ENCODE results near the gene RAPGEF2. TPM values are rescaled to one million over a fixed set of nuclear protein-coding genes. Genes with fewer than 3 reads are reported as not detected.

RAPGEF2 gene
- total RNA-seq, 6 experiments from 2014 or later: 22.2 to 36.4 (median 31.5) TPM

- Mint-ChIP-seq H3K9me3 (no peaks in the 10 kb centered on the region), H3K4me1 (ENCODE audit: low read depth) (peaks cover 57% of the 10 kb centered on the region), H3K4me3 (no peak overlapping the region), H3K27ac (no peak overlapping the region), H3K36me3 (ENCODE audit: low read depth) (peaks cover 25% of the 10 kb centered on the region), H3K27me3 (ENCODE audit: insufficient read depth) (peaks cover 2% of the 10 kb centered on the region; the same call in 1 of the 2 replicates)
- TF ChIP-seq CTCF (IDR thresholded peaks at IDR 0.05): no peak
- no peak for DNase-seq
These were observed 175.5 kb downstream of the RAPGEF2 start for GRCh38 chr4:159278399-159278798.

GRCh38 chr4:159279084-159279483 lies 176.2 kb downstream of the RAPGEF2 start:
- Mint-ChIP-seq H3K27ac (no peak overlapping the region), H3K4me3 (no peak overlapping the region), H3K9me3 (no peaks in the 10 kb centered on the region), H3K27me3 (ENCODE audit: insufficient read depth) (peaks cover 2% of the 10 kb centered on the region; the same call in 1 of the 2 replicates), H3K36me3 (ENCODE audit: low read depth) (peaks cover 25% of the 10 kb centered on the region), H3K4me1 (ENCODE audit: low read depth) (peaks cover 57% of the 10 kb centered on the region)
- DNase-seq: no peak
- no peak for TF ChIP-seq CTCF (IDR thresholded peaks at IDR 0.05)

GRCh38 chr4:159280442-159281172 lies 177.7 kb downstream of the RAPGEF2 start:
- Mint-ChIP-seq H3K27me3 (ENCODE audit: insufficient read depth) (peaks cover 2% of the 10 kb centered on the region; the same call in 1 of the 2 replicates), H3K36me3 (ENCODE audit: low read depth) (peaks cover 37% of the 10 kb centered on the region), H3K4me1 (ENCODE audit: low read depth) (peaks cover 57% of the 10 kb centered on the region), H3K27ac (no peak overlapping the region), H3K4me3 (no peak overlapping the region), H3K9me3 (no peaks in the 10 kb centered on the region)
- no peak for DNase-seq
- TF ChIP-seq CTCF (IDR thresholded peaks at IDR 0.05): no peak

GRCh38 chr4:159281771-159282170 lies 178.9 kb downstream of the RAPGEF2 start:
- TF ChIP-seq CTCF (IDR thresholded peaks at IDR 0.05): no peak
- Mint-ChIP-seq H3K27me3 (ENCODE audit: insufficient read depth) (peaks cover 5% of the 10 kb centered on the region; the same call in 1 of the 2 replicates), H3K4me3 (peak overlapping the region; percentile 34; the same call in 1 of the 2 replicates), H3K4me1 (ENCODE audit: low read depth) (peaks cover 67% of the 10 kb centered on the region), H3K27ac (peak overlapping the region; percentile 69), H3K9me3 (peaks cover 3% of the 10 kb centered on the region; the same call in 1 of the 2 replicates), H3K36me3 (ENCODE audit: low read depth) (peaks cover 47% of the 10 kb centered on the region)
- DNase-seq: peak; percentile 11

- H3K9me3 Mint-ChIP-seq: peaks cover 3% of the 10 kb centered on the region; the same call in 1 of the 2 replicates
- DNase-seq: no peak
- H3K27me3 Mint-ChIP-seq (ENCODE audit: insufficient read depth): peaks cover 5% of the 10 kb centered on the region; the same call in 1 of the 2 replicates
- peak overlapping the region; percentile 69 for H3K27ac Mint-ChIP-seq
- H3K36me3 Mint-ChIP-seq (ENCODE audit: low read depth): peaks cover 47% of the 10 kb centered on the region
- no peak for TF ChIP-seq CTCF (IDR thresholded peaks at IDR 0.05)
- peaks cover 67% of the 10 kb centered on the region for H3K4me1 Mint-ChIP-seq (ENCODE audit: low read depth)
- no peak overlapping the region for H3K4me3 Mint-ChIP-seq
These were observed 179.4 kb downstream of the RAPGEF2 start for GRCh38 chr4:159282329-159282728.
